Ureter (tissue), 1 donor: ENCODE data around the gene ACADL. TPM values are rescaled to one million over a fixed set of nuclear protein-coding genes. Genes with fewer than 3 reads are reported as not detected.
A peak's percentile ranks its signal among the peaks of the same experiment; 100 is the strongest.
"Not testable (repeated sequence)": the region's sequence is repeated elsewhere in the genome, so short reads cannot be mapped to it uniquely, and the experiment has no call there.

Experiments used
- DNase-seq: peaks from one replicate; pipeline ENCODE4 v3.0.0-alpha.2; 2020; ENCODE audit warnings: low spot score
- total RNA-seq: library from RNA; stranded (reverse); gene quantifications from one replicate; pipeline ENCODE4 v1.2.4, GENCODE V29; 2023
- donor health status: DM: yes; HTN: yes; CAD: no.

Gene ACADL
- total RNA-seq, 1 donor from 2014 or later, result 9.0 TPM

- no peak for DNase-seq
Measured at GRCh38 chr2:210203147-210203546, 22.1 kb downstream of the ACADL start.

- DNase-seq, result no peak
Measured at GRCh38 chr2:210199854-210200253, 25.4 kb downstream of the ACADL start.

- no peak for DNase-seq
Measured at GRCh38 chr2:210199186-210199765, 26.0 kb downstream of the ACADL start.

GRCh38 chr2:210198326-210198725, 26.9 kb downstream of the ACADL start:
- DNase-seq, result no peak

GRCh38 chr2:210197720-210198119, 27.5 kb downstream of the ACADL start:
- DNase-seq, result no peak

- no peak for DNase-seq
Measured at GRCh38 chr2:210195101-210195852, 30.0 kb downstream of the ACADL start.

- DNase-seq, result no peak
Measured at GRCh38 chr2:210190345-210190744, 34.9 kb downstream of the ACADL start.

GRCh38 chr2:210189452-210190138, 35.7 kb downstream of the ACADL start:
- DNase-seq, result no peak

GRCh38 chr2:210188755-210189154, 36.5 kb downstream of the ACADL start:
- no peak for DNase-seq

GRCh38 chr2:210188190-210188589, 37.1 kb downstream of the ACADL start:
- DNase-seq, result no peak

- DNase-seq, result not testable (repeated sequence)
Measured at GRCh38 chr2:210183936-210184335, 41.3 kb downstream of the ACADL start.

- not testable (repeated sequence) for DNase-seq
Measured at GRCh38 chr2:210181606-210182088, 43.6 kb downstream of the ACADL start.

GRCh38 chr2:210181033-210181605, 44.1 kb downstream of the ACADL start:
- not testable (repeated sequence) for DNase-seq

- no peak for DNase-seq
Measured at GRCh38 chr2:210180477-210180876, 44.8 kb downstream of the ACADL start.

GRCh38 chr2:210179351-210179990, 45.8 kb downstream of the ACADL start:
- no peak for DNase-seq

GRCh38 chr2:210177769-210178168, 47.5 kb downstream of the ACADL start:
- DNase-seq, result no peak

GRCh38 chr2:210177115-210177514, 48.1 kb downstream of the ACADL start:
- DNase-seq, result not testable (repeated sequence)

GRCh38 chr2:210174086-210174485, 51.2 kb downstream of the ACADL start:
- DNase-seq, result no peak

GRCh38 chr2:210172219-210172575, 53.0 kb downstream of the ACADL start:
- DNase-seq, result no peak

GRCh38 chr2:210171309-210172218, 53.7 kb downstream of the ACADL start, which contains the start of gene KANSL1L:
TSS of gene KANSL1L (minus strand) at chr2:210171409. CDS start at chr2:210154582, 16,827 bp downstream.
- DNase-seq, result peak; percentile 99
